ENCODE measurements around the gene HVCN1. TPM values are rescaled to one million over a fixed set of nuclear protein-coding genes. Genes with fewer than 3 reads are reported as not detected.

The HVCN1 gene
- total and polyA plus RNA-seq, 2 of the 13 experiments (the other 11 are each of a cell fraction or from before 2014, with no cell fraction given), result 0.49 to 1.3 TPM

GRCh38 chr12:110699591-110700445, 10.9 kb upstream of the HVCN1 start (continued):
- TF ChIP-seq, protein P1, sequence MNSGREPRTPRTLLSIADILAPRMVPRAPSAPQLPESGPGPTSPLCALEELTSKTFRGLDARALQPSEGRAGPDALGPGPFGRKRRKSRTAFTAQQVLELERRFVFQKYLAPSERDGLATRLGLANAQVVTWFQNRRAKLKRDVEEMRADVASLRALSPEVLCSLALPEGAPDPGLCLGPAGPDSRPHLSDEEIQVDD (CRISPR knock-in tag; IDR thresholded peaks at IDR 0.05; ENCODE audit: borderline replicate concordance), result no peak
- TF ChIP-seq ZNF652 (CRISPR knock-in tag; IDR thresholded peaks at IDR 0.05; ENCODE audit: borderline replicate concordance, low read depth), result no peak
- TF ChIP-seq ZNF530 (CRISPR knock-in tag; IDR thresholded peaks at IDR 0.05; ENCODE audit: low read depth), result no peak
- no peak for TF ChIP-seq BCL6 (CRISPR knock-in tag; IDR thresholded peaks at IDR 0.05)
- no peak for TF ChIP-seq SIX1 (CRISPR knock-in tag; IDR thresholded peaks at IDR 0.05; ENCODE audit: borderline replicate concordance)
- peak; percentile 84 for TF ChIP-seq SP5 (CRISPR knock-in tag; IDR thresholded peaks at IDR 0.05; ENCODE audit: borderline replicate concordance, low read depth)
- TF ChIP-seq XBP1 (CRISPR knock-in tag; IDR thresholded peaks at IDR 0.05), result no peak
- no peak for TF ChIP-seq ZNF724P (CRISPR knock-in tag; IDR thresholded peaks at IDR 0.05; ENCODE audit: borderline replicate concordance)
- no peak; the same call in 1 of the 2 replicates for TF ChIP-seq RXRB (CRISPR knock-in tag; IDR thresholded peaks at IDR 0.05; ENCODE audit: borderline replicate concordance)
- TF ChIP-seq PHF8 (CRISPR knock-in tag; IDR thresholded peaks at IDR 0.05), result 0 out of 2 replicates have a peak, but pooled peaks have one; percentile 5
- no peak for TF ChIP-seq ZNF343 (CRISPR knock-in tag; IDR thresholded peaks at IDR 0.05)
- TF ChIP-seq THAP8 (CRISPR knock-in tag; IDR thresholded peaks at IDR 0.05; ENCODE audit: borderline replicate concordance), result no peak
- no peak for TF ChIP-seq NR2F1 (CRISPR knock-in tag; IDR thresholded peaks at IDR 0.05)
- TF ChIP-seq SETDB1 (CRISPR knock-in tag; IDR thresholded peaks at IDR 0.05; ENCODE audit: borderline replicate concordance), result no peak
- TF ChIP-seq ZNF800 (CRISPR knock-in tag; IDR thresholded peaks at IDR 0.05), result 0 out of 2 replicates have a peak, but pooled peaks have one; percentile 25
- no peak for TF ChIP-seq DR1 (CRISPR knock-in tag; IDR thresholded peaks at IDR 0.05)
- no peak for TF ChIP-seq ZNF230 (CRISPR knock-in tag; IDR thresholded peaks at IDR 0.05)
- no peak for TF ChIP-seq NCOR1 (IDR thresholded peaks at IDR 0.05; ENCODE audit: borderline replicate concordance, low read length)
- TF ChIP-seq ZHX2 (IDR thresholded peaks at IDR 0.05; ENCODE audit: low read depth), result no peak
- TF ChIP-seq ZHX2 (CRISPR knock-in tag; IDR thresholded peaks at IDR 0.05; ENCODE audit: borderline replicate concordance), result no peak
